HG03460 (cell line): ENCODE data around the gene SLK.

Source experiments
- ATAC-seq: cut with Tn5 transposase; IDR thresholded peaks from one replicate; pipeline ENCODE4 v1.9.1; 2021; ENCODE audit not compliant: unreplicated experiment

The SLK gene

GRCh38 chr10:103985726-103986125, 18.8 kb downstream of the SLK start:
- no peak for ATAC-seq

GRCh38 chr10:103986360-103986759, 19.4 kb downstream of the SLK start:
- ATAC-seq, result no peak

- ATAC-seq, result no peak
Measured at GRCh38 chr10:103990121-103990520, 23.2 kb downstream of the SLK start.

GRCh38 chr10:103990531-103990930, 23.6 kb downstream of the SLK start:
- ATAC-seq, result no peak

GRCh38 chr10:103991393-103992128, 24.6 kb downstream of the SLK start:
- no peak for ATAC-seq

GRCh38 chr10:103995134-103995533, 28.2 kb downstream of the SLK start:
- ATAC-seq, result no peak

GRCh38 chr10:103998805-103999204, 31.9 kb downstream of the SLK start:
- no peak for ATAC-seq

- ATAC-seq, result no peak
Measured at GRCh38 chr10:104002911-104003310, 36.0 kb downstream of the SLK start.

GRCh38 chr10:104005172-104005863, 38.4 kb downstream of the SLK start:
- no peak for ATAC-seq

- no peak for ATAC-seq
Measured at GRCh38 chr10:104011904-104012303, 45.0 kb downstream of the SLK start.

- no peak for ATAC-seq
Measured at GRCh38 chr10:104013489-104013888, 46.5 kb downstream of the SLK start.

- ATAC-seq, result no peak
Measured at GRCh38 chr10:104014176-104014575, 47.2 kb downstream of the SLK start.

GRCh38 chr10:104016661-104017060, 49.7 kb downstream of the SLK start:
- ATAC-seq, result no peak

- no peak for ATAC-seq
Measured at GRCh38 chr10:104018471-104018870, 51.5 kb downstream of the SLK start.

GRCh38 chr10:104020020-104020419, 53.1 kb downstream of the SLK start:
- no peak for ATAC-seq

GRCh38 chr10:104021246-104021645, 54.3 kb downstream of the SLK start:
- no peak for ATAC-seq

- no peak for ATAC-seq
Measured at GRCh38 chr10:104022026-104022425, 55.1 kb downstream of the SLK start.

- ATAC-seq, result no peak
Measured at GRCh38 chr10:104025524-104025923, 58.6 kb downstream of the SLK start.

- peak; percentile 54 for ATAC-seq
Measured at GRCh38 chr10:104026762-104027161, 59.8 kb downstream of the SLK start.

GRCh38 chr10:104028146-104028545, 61.2 kb downstream of the SLK start:
- no peak for ATAC-seq

- no peak for ATAC-seq
Measured at GRCh38 chr10:104028823-104029520, 62.0 kb downstream of the SLK start.

GRCh38 chr10:104029521-104029860, 62.6 kb downstream of the SLK start:
- ATAC-seq, result no peak
